HepG2 (cell line): Measurements from ENCODE around the gene GP2. TPM values are rescaled to one million over a fixed set of nuclear protein-coding genes. Genes with fewer than 3 reads are reported as not detected.

Experiments used
- ARID3A ChIP-seq: IDR thresholded peaks from 2 replicates; pipeline ENCODE4 v1.6.1; 2012; ENCODE audit warnings: low read depth, low read length, improper control_type of control experiment
- PHF21A ChIP-seq: sonication (generic); formaldehyde crosslinking; IDR thresholded peaks from 2 replicates; pipeline ENCODE4 v1.5.0; 2020; ENCODE audit warnings: mild to moderate bottlenecking, missing genetic modification reagents
- SOX6 ChIP-seq, 2 experiments: fragments of 450-650 bp in 1 of 2; sonication (generic) in 1 of 2; formaldehyde crosslinking in 1 of 2; IDR thresholded peaks; 2 replicates each; pipeline versions ENCODE4 v1.4.0 to v1.6.1; 2017 to 2020; ENCODE audit warnings: antibody characterized with exemption in 1 of 2, mild to moderate bottlenecking in 1 of 2, missing genetic modification reagents in 1 of 2
- SP4 ChIP-seq: sonication (generic); formaldehyde crosslinking; IDR thresholded peaks from 2 replicates; pipeline ENCODE4 v1.8.1; 2023; ENCODE audit warnings: mild to moderate bottlenecking, missing genetic modification reagents
- ZNF710 ChIP-seq: sonication (generic); formaldehyde crosslinking; IDR thresholded peaks from 2 replicates; pipeline ENCODE4 v1.5.0; 2020; ENCODE audit warnings: mild to moderate bottlenecking, missing genetic modification reagents, borderline replicate concordance
- polyA plus RNA-seq, 8 experiments: library from polyadenylated mRNA; depleted of rRNA in 3 of 8; stranded (reverse) in 7 of 8; unstranded in 1 of 8; fragments of >200 nt; fragmentation: Illumina TruSeq in 4 of 8; extraction: Trizol in 4 of 8; gene quantifications; 2 replicates each; pipeline versions ENCODE4 v1.2.1 to v1.2.3, GENCODE V29; 2011 to 2016; ENCODE audit warnings: low read depth in 4 of 8, missing spikeins in 1 of 8, mixed read lengths in 1 of 8; ENCODE audit not compliant: insufficient read depth in 1 of 8
- total RNA-seq, 5 experiments: library from RNA; depleted of rRNA; stranded (reverse); fragments of >200 nt; fragmentation: Illumina TruSeq; extraction: Trizol; gene quantifications; 2 replicates each; pipeline ENCODE4 v1.2.3, GENCODE V29; 2016; ENCODE audit warnings: low read depth in 1 of 5
- TF ChIP-seq, protein P1 (sequence below), 2 experiments: fragments of 450-650 bp in 1 of 2; sonication (generic) in 1 of 2; formaldehyde crosslinking in 1 of 2; IDR thresholded peaks; 2 replicates each; pipeline versions ENCODE4 v1.6.1 to v1.8.0; 2016 to 2022; ENCODE audit warnings: antibody characterized with exemption in 1 of 2, mild to moderate bottlenecking in 1 of 2, missing genetic modification reagents in 1 of 2
- TF ChIP-seq, protein P2 (sequence below), 2 experiments: sonication (generic) in 1 of 2; formaldehyde crosslinking in 1 of 2; IDR thresholded peaks; 2 replicates each; pipeline versions ENCODE4 v1.5.1 to v1.6.1; 2011 to 2020; ENCODE audit warnings: borderline replicate concordance in 1 of 2, low read depth in 1 of 2, low read length in 1 of 2, mild to moderate bottlenecking in 1 of 2, missing genetic modification reagents in 1 of 2, moderate library complexity in 1 of 2

GP2 gene
- total and polyA plus RNA-seq, 2 of the 13 experiments (the other 11 are each of a cell fraction or from before 2014, with no cell fraction given), result 0.15 to 0.69 TPM

- TF ChIP-seq, protein P1, sequence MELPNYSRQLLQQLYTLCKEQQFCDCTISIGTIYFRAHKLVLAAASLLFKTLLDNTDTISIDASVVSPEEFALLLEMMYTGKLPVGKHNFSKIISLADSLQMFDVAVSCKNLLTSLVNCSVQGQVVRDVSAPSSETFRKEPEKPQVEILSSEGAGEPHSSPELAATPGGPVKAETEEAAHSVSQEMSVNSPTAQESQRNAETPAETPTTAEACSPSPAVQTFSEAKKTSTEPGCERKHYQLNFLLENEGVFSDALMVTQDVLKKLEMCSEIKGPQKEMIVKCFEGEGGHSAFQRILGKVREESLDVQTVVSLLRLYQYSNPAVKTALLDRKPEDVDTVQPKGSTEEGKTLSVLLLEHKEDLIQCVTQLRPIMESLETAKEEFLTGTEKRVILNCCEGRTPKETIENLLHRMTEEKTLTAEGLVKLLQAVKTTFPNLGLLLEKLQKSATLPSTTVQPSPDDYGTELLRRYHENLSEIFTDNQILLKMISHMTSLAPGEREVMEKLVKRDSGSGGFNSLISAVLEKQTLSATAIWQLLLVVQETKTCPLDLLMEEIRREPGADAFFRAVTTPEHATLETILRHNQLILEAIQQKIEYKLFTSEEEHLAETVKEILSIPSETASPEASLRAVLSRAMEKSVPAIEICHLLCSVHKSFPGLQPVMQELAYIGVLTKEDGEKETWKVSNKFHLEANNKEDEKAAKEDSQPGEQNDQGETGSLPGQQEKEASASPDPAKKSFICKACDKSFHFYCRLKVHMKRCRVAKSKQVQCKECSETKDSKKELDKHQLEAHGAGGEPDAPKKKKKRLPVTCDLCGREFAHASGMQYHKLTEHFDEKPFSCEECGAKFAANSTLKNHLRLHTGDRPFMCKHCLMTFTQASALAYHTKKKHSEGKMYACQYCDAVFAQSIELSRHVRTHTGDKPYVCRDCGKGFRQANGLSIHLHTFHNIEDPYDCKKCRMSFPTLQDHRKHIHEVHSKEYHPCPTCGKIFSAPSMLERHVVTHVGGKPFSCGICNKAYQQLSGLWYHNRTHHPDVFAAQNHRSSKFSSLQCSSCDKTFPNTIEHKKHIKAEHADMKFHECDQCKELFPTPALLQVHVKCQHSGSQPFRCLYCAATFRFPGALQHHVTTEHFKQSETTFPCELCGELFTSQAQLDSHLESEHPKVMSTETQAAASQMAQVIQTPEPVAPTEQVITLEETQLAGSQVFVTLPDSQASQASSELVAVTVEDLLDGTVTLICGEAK (IDR thresholded peaks at IDR 0.05), result peak; percentile 22; the same call in 1 of the 2 replicates
- TF ChIP-seq, protein P1 (CRISPR knock-in tag; IDR thresholded peaks at IDR 0.05), result no peak
- TF ChIP-seq SP4 (CRISPR knock-in tag) (no peak), ARID3A (0 out of 2 replicates have a peak, but pooled peaks have one; percentile 25), ZNF710 (CRISPR knock-in tag) (0 out of 2 replicates have a peak, but pooled peaks have one; percentile 55), PHF21A (no peak), SOX6 (IDR thresholded peaks at IDR 0.05) (no peak), SOX6 (CRISPR knock-in tag; IDR thresholded peaks at IDR 0.05) (peak; percentile 54; the same call in 1 of the 2 replicates)
- TF ChIP-seq, protein P2, sequence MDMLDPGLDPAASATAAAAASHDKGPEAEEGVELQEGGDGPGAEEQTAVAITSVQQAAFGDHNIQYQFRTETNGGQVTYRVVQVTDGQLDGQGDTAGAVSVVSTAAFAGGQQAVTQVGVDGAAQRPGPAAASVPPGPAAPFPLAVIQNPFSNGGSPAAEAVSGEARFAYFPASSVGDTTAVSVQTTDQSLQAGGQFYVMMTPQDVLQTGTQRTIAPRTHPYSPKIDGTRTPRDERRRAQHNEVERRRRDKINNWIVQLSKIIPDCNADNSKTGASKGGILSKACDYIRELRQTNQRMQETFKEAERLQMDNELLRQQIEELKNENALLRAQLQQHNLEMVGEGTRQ (IDR thresholded peaks at IDR 0.05; ENCODE audit: low read depth, low read length), result no peak
- TF ChIP-seq, protein P2 (CRISPR knock-in tag; IDR thresholded peaks at IDR 0.05; ENCODE audit: borderline replicate concordance), result no peak
Measured at GRCh38 chr16:20355114-20355782, 27.9 kb upstream of the GP2 start (continued).
